Endothelial cell of umbilical vein (primary cell): ENCODE data around the gene TERC. TPM values are rescaled to one million over a fixed set of nuclear protein-coding genes. Genes with fewer than 3 reads are reported as not detected.

Source experiments
- BruUV-seq: library from RNA; stranded (reverse); fragments of 400-500 nt; replicated peaks from 2 replicates; lab custom pipeline; 2021; lab: Mats Ljungman, UMichigan
- CTCF ChIA-PET: fragments of 300-600, 350-600 bp; sonication (Branson Sonifier 250); formaldehyde crosslinking; loops from one replicate; lab custom pipeline; 2021; ENCODE audit warnings: antibody characterized with exemption, inconsistent platforms; lab: Charles Lee
- POLR2A ChIA-PET: fragments of 300-600, 350-600 bp; sonication (Branson Sonifier 250); formaldehyde crosslinking; loops from one replicate; lab custom pipeline; 2021; ENCODE audit warnings: antibody characterized with exemption, inconsistent platforms; lab: Charles Lee
- DNase-seq: peaks from one replicate; pipeline ENCODE4 v3.0.0-alpha.2; 2011; ENCODE audit warnings: low read depth, low spot score
- FAIRE-seq: peaks from 2 replicates; lab custom pipeline; 2011; peaks lifted over from hg19 to GRCh38; lab: Jason Lieb, UNC
- H2AFZ ChIP-seq: 2 replicates; pipeline ENCODE4 v1.6.0; 2012; ENCODE audit warnings: low read depth, low read length, control low read depth, inconsistent platforms
- H3K27ac ChIP-seq: 2 replicates; pipeline ENCODE4 v1.5.1; 2011; ENCODE audit warnings: low read depth, mild to moderate bottlenecking, control low read depth, low read length, moderate library complexity; ENCODE audit not compliant: insufficient read depth
- H3K27me3 ChIP-seq, 2 experiments: 2 replicates each; pipeline versions ENCODE4 v1.6.0 to v1.6.1; 2011; ENCODE audit warnings: low read length in 2 of 2, mixed read lengths in 1 of 2; ENCODE audit not compliant: control insufficient read depth in 2 of 2, insufficient read depth in 2 of 2
- H3K36me3 ChIP-seq, 2 experiments: 2 replicates in 1 of 2; 3 replicates in 1 of 2; pipeline ENCODE4 v1.5.1; 2011; ENCODE audit warnings: low read length in 2 of 2, mild to moderate bottlenecking in 1 of 2, moderate library complexity in 1 of 2; ENCODE audit not compliant: control insufficient read depth in 2 of 2, insufficient read depth in 2 of 2; ENCODE audit errors: extremely low read depth in 1 of 2
- H3K4me1 ChIP-seq: 3 replicates; pipeline ENCODE4 v1.5.1; 2011; ENCODE audit warnings: mild to moderate bottlenecking, low read length; ENCODE audit not compliant: control insufficient read depth, insufficient read depth; ENCODE audit errors: extremely low read depth
- H3K4me2 ChIP-seq: 2 replicates; pipeline ENCODE4 v1.6.1; 2011; ENCODE audit warnings: low read length, control low read depth, mixed read lengths; ENCODE audit not compliant: insufficient read depth
- H3K4me3 ChIP-seq, 3 experiments: fragments of 200-600 bp in 1 of 3; sonication (generic), shearing (Covaris generic) in 1 of 3; replicated peaks in 1 of 3; 2 replicates each; pipeline ENCODE4 v1.5.1; 2011 to 2016; ENCODE audit warnings: control low read depth in 3 of 3, low read length in 3 of 3, mild to moderate bottlenecking in 2 of 3, inconsistent platforms in 1 of 3, low read depth in 1 of 3, moderate library complexity in 1 of 3; ENCODE audit not compliant: insufficient read depth in 1 of 3
- H3K79me2 ChIP-seq: 2 replicates; pipeline ENCODE4 v1.6.0; 2012; ENCODE audit warnings: low read length, inconsistent platforms; ENCODE audit not compliant: control insufficient read depth, insufficient read depth
- H3K9ac ChIP-seq: replicated peaks from 2 replicates; pipeline ENCODE3; 2011; ENCODE audit warnings: low read length, control low read depth; ENCODE audit not compliant: insufficient read depth; ENCODE audit errors: extremely low read depth
- H3K9me1 ChIP-seq: replicated peaks from 3 replicates; pipeline ENCODE4 v1.6.0; 2011; ENCODE audit warnings: mild to moderate bottlenecking, low read length; ENCODE audit not compliant: control insufficient read depth, insufficient read depth; ENCODE audit errors: extremely low read depth
- H3K9me3 ChIP-seq: replicated peaks from 2 replicates; pipeline ENCODE4 v1.5.1; 2012; ENCODE audit warnings: low read length, inconsistent platforms; ENCODE audit not compliant: control insufficient read depth, insufficient read depth
- H4K20me1 ChIP-seq: replicated peaks from 2 replicates; pipeline ENCODE3; 2011; ENCODE audit warnings: mild to moderate bottlenecking, low read length; ENCODE audit not compliant: control insufficient read depth, insufficient read depth; ENCODE audit errors: extremely low read depth
- EZH2 ChIP-seq: IDR thresholded peaks from 2 replicates; pipeline ENCODE4 v1.6.1; 2012; ENCODE audit warnings: borderline replicate concordance, low read depth, mild to moderate bottlenecking, moderate library complexity, low read length, inconsistent platforms; ENCODE audit not compliant: severe bottlenecking
- FOS ChIP-seq: IDR thresholded peaks from 2 replicates; pipeline ENCODE4 v1.6.1; 2011; ENCODE audit warnings: mild to moderate bottlenecking, low read length, moderate library complexity, borderline replicate concordance; ENCODE audit not compliant: insufficient read depth
- GATA2 ChIP-seq: IDR thresholded peaks from 2 replicates; pipeline ENCODE4 v1.7.0; 2011; ENCODE audit warnings: low read depth, mild to moderate bottlenecking, moderate library complexity, mixed read lengths, low read length; ENCODE audit not compliant: insufficient read length, insufficient read depth
- JUN ChIP-seq: IDR thresholded peaks from 2 replicates; pipeline ENCODE4 v1.6.1; 2011; ENCODE audit warnings: borderline replicate concordance, low read depth; ENCODE audit not compliant: insufficient read length, insufficient read depth
- MYC ChIP-seq: IDR thresholded peaks from one replicate; pipeline ENCODE4 v1.6.1; 2011; ENCODE audit warnings: mild to moderate bottlenecking, low read depth, low read length
- POLR2A ChIP-seq: IDR thresholded peaks from 2 replicates; pipeline ENCODE4 v1.6.1; 2012; ENCODE audit warnings: low read depth, mild to moderate bottlenecking, control low read depth, low read length
- POLR2AphosphoS5 ChIP-seq: IDR thresholded peaks from 2 replicates; pipeline ENCODE4 v1.6.1; 2012; ENCODE audit warnings: low read depth, mild to moderate bottlenecking, control low read depth, low read length, moderate library complexity; ENCODE audit not compliant: insufficient read depth
- dilution Hi-C: fragments of 300-500 bp; cut with MboI; formaldehyde crosslinking; loops from one replicate; pipeline ENCODE4 v1.15.0; 2019; ENCODE audit warnings: low sequenced_read_pairs; ENCODE audit not compliant: extremely low pct_ligation_motif_present
- intact Hi-C: fragments of 100-400 bp; cut with micrococcal nuclease; formaldehyde crosslinking; loops from one replicate; pipeline ENCODE4 v1.10.0; 2022
- polyA plus RNA-seq, 4 experiments: library from polyadenylated mRNA; depleted of rRNA in 3 of 4; stranded (reverse) in 3 of 4; unstranded in 1 of 4; fragments of >200 nt; gene quantifications; 2 replicates each; pipeline versions ENCODE4 v1.2.1 to v1.2.3, GENCODE V29; 2011 to 2012; ENCODE audit warnings: missing spikeins in 1 of 4
- total RNA-seq: library from RNA; stranded (reverse); gene quantifications from 2 replicates; pipeline ENCODE4 v1.2.3, GENCODE V29; 2021
- TF ChIP-seq, protein P1 (sequence below), 2 donors: IDR thresholded peaks; 1 replicate in 1 of 2; 2 replicates in 1 of 2; pipeline ENCODE4 v1.5.1; 2011; ENCODE audit warnings: low read length in 2 of 2, mild to moderate bottlenecking in 2 of 2, moderate library complexity in 2 of 2, control low read depth in 1 of 2, inconsistent platforms in 1 of 2, low read depth in 1 of 2; ENCODE audit not compliant: insufficient read depth in 1 of 2; ENCODE audit errors: extremely low read depth in 1 of 2
- TF ChIP-seq, protein P2 (sequence below): IDR thresholded peaks from 2 replicates; pipeline ENCODE4 v1.6.1; 2011; ENCODE audit not compliant: insufficient read depth, insufficient read length

TERC gene
- total and polyA plus RNA-seq, 2 donors (not counting 3 experiments of a cell fraction or from before 2014, with no cell fraction given), result 2.6 to 6.1 TPM

DNA sequence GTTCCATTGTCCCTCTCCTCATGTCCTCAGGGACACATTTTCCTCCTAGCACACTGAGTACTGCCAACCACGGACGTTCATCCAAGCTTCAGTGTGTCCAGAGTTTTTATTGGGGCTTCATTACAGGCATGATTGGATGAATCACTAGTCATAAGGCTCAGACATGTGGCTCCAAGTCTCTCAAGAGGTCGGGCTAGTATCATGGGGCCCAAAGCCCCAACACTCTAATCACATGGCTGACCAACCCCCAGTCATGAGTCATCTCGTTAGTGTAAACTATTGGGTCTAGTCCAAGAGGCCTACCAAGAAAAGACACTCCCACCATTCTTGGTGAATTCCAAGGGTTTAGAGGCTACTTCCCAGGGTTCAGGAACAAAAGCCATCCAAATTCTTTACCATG lies 4.4 kb downstream of the TERC start:
- no TSS peak for BruUV-seq
- Histone ChIP-seq H2AFZ (no peak overlapping the region), H3K27ac (no peak overlapping the region), H3K4me1 (peaks cover 14% of the 10 kb centered on the region), H3K9me3 (no peaks in the 10 kb centered on the region), H3K79me2 (no peaks in the 10 kb centered on the region), H4K20me1 (no peaks in the 10 kb centered on the region), H3K4me3 (no peak overlapping the region), H3K9ac (no peak overlapping the region), H3K4me2 (no peak overlapping the region), H3K9me1 (no peaks in the 10 kb centered on the region), H3K36me3 (no peaks in the 10 kb centered on the region), H3K27me3 (peaks cover 0 to 2% of the 10 kb centered on the region in 2 experiments)
- ChIA-PET POLR2A (no interaction called here), CTCF (no interaction called here)
- TF ChIP-seq MYC (no peak), GATA2 (no peak), EZH2 (no peak), FOS (no peak), JUN (no peak), POLR2A (no peak), POLR2AphosphoS5 (no peak)
- TF ChIP-seq, protein P1, sequence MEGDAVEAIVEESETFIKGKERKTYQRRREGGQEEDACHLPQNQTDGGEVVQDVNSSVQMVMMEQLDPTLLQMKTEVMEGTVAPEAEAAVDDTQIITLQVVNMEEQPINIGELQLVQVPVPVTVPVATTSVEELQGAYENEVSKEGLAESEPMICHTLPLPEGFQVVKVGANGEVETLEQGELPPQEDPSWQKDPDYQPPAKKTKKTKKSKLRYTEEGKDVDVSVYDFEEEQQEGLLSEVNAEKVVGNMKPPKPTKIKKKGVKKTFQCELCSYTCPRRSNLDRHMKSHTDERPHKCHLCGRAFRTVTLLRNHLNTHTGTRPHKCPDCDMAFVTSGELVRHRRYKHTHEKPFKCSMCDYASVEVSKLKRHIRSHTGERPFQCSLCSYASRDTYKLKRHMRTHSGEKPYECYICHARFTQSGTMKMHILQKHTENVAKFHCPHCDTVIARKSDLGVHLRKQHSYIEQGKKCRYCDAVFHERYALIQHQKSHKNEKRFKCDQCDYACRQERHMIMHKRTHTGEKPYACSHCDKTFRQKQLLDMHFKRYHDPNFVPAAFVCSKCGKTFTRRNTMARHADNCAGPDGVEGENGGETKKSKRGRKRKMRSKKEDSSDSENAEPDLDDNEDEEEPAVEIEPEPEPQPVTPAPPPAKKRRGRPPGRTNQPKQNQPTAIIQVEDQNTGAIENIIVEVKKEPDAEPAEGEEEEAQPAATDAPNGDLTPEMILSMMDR (IDR thresholded peaks at IDR 0.05; ENCODE audit: extremely low read depth in 1 of 2, insufficient read depth in 1 of 2, low read depth in 1 of 2, low read length in 2 of 2), result no peak
- TF ChIP-seq, protein P2, sequence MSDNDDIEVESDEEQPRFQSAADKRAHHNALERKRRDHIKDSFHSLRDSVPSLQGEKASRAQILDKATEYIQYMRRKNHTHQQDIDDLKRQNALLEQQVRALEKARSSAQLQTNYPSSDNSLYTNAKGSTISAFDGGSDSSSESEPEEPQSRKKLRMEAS, result no peak
- intact Hi-C loops, result no loop called here
- no peak for FAIRE-seq
- DNase-seq, result no peak
- dilution Hi-C loops, result no loop called here
